ENCODE measurements around the gene S1PR3.

S1PR3 gene

DNA sequence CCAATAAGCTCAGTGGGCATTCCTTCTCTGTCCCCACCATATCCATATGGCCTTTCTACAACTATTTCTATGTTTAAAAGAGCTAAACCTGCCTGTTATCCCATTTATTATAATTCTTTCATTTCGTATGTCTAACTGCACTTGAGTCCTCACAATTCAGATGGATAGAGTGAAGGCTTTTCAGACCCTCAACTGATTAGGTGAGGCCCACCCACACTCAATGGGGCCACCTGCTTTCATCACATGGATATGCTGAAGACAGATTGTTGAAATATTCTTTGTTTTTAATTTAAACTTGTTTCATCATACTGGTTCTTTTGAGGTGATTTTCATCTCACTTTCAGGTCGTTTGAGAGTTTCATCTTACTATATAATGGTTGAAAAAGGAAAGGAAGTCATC lies 5.7 kb upstream of the S1PR3 start:
- TF ChIP-seq EZH2phosphoT487 (IDR thresholded peaks at IDR 0.05; ENCODE audit: borderline replicate concordance, low read length) (no peak), CTCF (IDR thresholded peaks at IDR 0.05; ENCODE audit: low read depth, low read length, poor library complexity, severe bottlenecking) (no peak)
- Histone ChIP-seq H3F3A (ENCODE audit: control insufficient read depth, insufficient read depth) (no peaks in the 10 kb centered on the region), H3K4me3 (ENCODE audit: low read length) (no peak overlapping the region), H3K9me3 (ENCODE audit: control insufficient read depth, insufficient read depth, low read length) (no peaks in the 10 kb centered on the region; the same call in 1 of the 2 replicates), H3K27ac (ENCODE audit: low read depth, low read length) (no peak overlapping the region), H4K20me1 (ENCODE audit: control insufficient read depth, insufficient read depth, low read depth, low read length) (no peaks in the 10 kb centered on the region), H3K27me3 (ENCODE audit: control insufficient read depth, low read length) (no peaks in the 10 kb centered on the region), H3K9me2 (replicated peaks; ENCODE audit: control insufficient read depth, low read length) (no peaks in the 10 kb centered on the region), H3K36me3 (ENCODE audit: control insufficient read depth, low read length) (no peaks in the 10 kb centered on the region), H3K4me2 (ENCODE audit: low read length) (no peak overlapping the region), H3K4me1 (ENCODE audit: control insufficient read depth, low read length) (no peaks in the 10 kb centered on the region), H3K79me2 (ENCODE audit: control insufficient read depth, low read length) (no peaks in the 10 kb centered on the region)

DNA sequence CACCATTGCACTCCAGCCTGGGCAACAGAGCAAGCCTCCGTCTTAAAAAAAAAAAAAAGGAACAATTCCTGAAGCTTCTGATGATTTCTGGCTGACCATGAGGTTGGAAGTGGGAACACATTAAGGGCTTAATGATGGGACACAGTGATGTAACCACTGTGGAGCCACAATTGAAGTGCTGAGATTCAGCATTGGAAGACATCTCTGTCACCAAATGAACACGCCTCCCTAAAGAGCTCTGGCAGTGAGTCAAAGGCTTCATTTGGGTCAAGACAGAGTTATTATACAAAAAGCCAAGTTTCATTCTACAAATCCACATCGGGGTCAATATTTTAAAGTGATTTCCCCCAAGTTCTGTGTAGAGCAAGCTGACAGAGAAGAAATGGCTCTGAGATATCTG lies 4.5 kb upstream of the S1PR3 start:
- Histone ChIP-seq H3K9me3 (ENCODE audit: control insufficient read depth, insufficient read depth, low read length) (no peaks in the 10 kb centered on the region), H3K4me2 (ENCODE audit: low read length) (no peak overlapping the region), H3K79me2 (ENCODE audit: control insufficient read depth, low read length) (no peaks in the 10 kb centered on the region), H3K9me2 (replicated peaks; ENCODE audit: control insufficient read depth, low read length) (no peaks in the 10 kb centered on the region), H3K4me3 (ENCODE audit: low read length) (no peak overlapping the region), H4K20me1 (ENCODE audit: control insufficient read depth, insufficient read depth, low read depth, low read length) (no peaks in the 10 kb centered on the region), H3K27me3 (ENCODE audit: control insufficient read depth, low read length) (no peaks in the 10 kb centered on the region), H3K36me3 (ENCODE audit: control insufficient read depth, low read length) (no peaks in the 10 kb centered on the region), H3K4me1 (ENCODE audit: control insufficient read depth, low read length) (no peaks in the 10 kb centered on the region), H3K27ac (ENCODE audit: low read depth, low read length) (no peak overlapping the region), H3F3A (ENCODE audit: control insufficient read depth, insufficient read depth) (no peaks in the 10 kb centered on the region)
- TF ChIP-seq CTCF (IDR thresholded peaks at IDR 0.05; ENCODE audit: low read depth, low read length, poor library complexity, severe bottlenecking) (no peak), EZH2phosphoT487 (IDR thresholded peaks at IDR 0.05; ENCODE audit: borderline replicate concordance, low read length) (no peak)

- Histone ChIP-seq H3K9me3 (ENCODE audit: control insufficient read depth, insufficient read depth, low read length) (no peaks in the 10 kb centered on the region), H4K20me1 (ENCODE audit: control insufficient read depth, insufficient read depth, low read depth, low read length) (no peaks in the 10 kb centered on the region), H3K79me2 (ENCODE audit: control insufficient read depth, low read length) (no peaks in the 10 kb centered on the region), H3K36me3 (ENCODE audit: control insufficient read depth, low read length) (no peaks in the 10 kb centered on the region), H3K27ac (ENCODE audit: low read depth, low read length) (no peak overlapping the region), H3K4me3 (ENCODE audit: low read length) (no peak overlapping the region), H3K27me3 (ENCODE audit: control insufficient read depth, low read length) (no peaks in the 10 kb centered on the region), H3K4me2 (ENCODE audit: low read length) (no peak overlapping the region), H3K9me2 (replicated peaks; ENCODE audit: control insufficient read depth, low read length) (no peaks in the 10 kb centered on the region), H3F3A (ENCODE audit: control insufficient read depth, insufficient read depth) (no peaks in the 10 kb centered on the region), H3K4me1 (ENCODE audit: control insufficient read depth, low read length) (no peaks in the 10 kb centered on the region)
- TF ChIP-seq EZH2phosphoT487 (IDR thresholded peaks at IDR 0.05; ENCODE audit: borderline replicate concordance, low read length) = no peak
- TF ChIP-seq CTCF (IDR thresholded peaks at IDR 0.05; ENCODE audit: low read depth, low read length, poor library complexity, severe bottlenecking) = no peak
Measured at GRCh38 chr9:88987661-88988060, 3.6 kb upstream of the S1PR3 start.
